Vagina (tissue), 2 donors: ENCODE data around the gene TMEM164.

Experiments
- POLR2A ChIP-seq, 2 donors: fragments of 450-650 bp; IDR thresholded peaks; one replicate each; pipeline ENCODE4 v1.6.1; 2017; ENCODE audit warnings: antibody characterized with exemption in 2 of 2, mild to moderate bottlenecking in 2 of 2, moderate library complexity in 2 of 2
- POLR2AphosphoS5 ChIP-seq, 2 donors: sonication (generic); formaldehyde crosslinking; IDR thresholded peaks; one replicate each; pipeline ENCODE4 v1.9.0; 2017; ENCODE audit warnings: antibody characterized with exemption in 2 of 2, mild to moderate bottlenecking in 2 of 2, low read depth in 1 of 2; ENCODE audit not compliant: insufficient read depth in 1 of 2
- TF ChIP-seq, protein P1 (sequence below), 3 experiments: fragments of 450-650 bp in 2 of 3; fragments of 200-600 bp in 1 of 3; sonication (generic) in 1 of 3; IDR thresholded peaks; one replicate each; pipeline ENCODE4 v1.5.1; 2017 to 2019; ENCODE audit warnings: antibody characterized with exemption in 3 of 3, mild to moderate bottlenecking in 2 of 3, moderate library complexity in 2 of 3

DNA sequence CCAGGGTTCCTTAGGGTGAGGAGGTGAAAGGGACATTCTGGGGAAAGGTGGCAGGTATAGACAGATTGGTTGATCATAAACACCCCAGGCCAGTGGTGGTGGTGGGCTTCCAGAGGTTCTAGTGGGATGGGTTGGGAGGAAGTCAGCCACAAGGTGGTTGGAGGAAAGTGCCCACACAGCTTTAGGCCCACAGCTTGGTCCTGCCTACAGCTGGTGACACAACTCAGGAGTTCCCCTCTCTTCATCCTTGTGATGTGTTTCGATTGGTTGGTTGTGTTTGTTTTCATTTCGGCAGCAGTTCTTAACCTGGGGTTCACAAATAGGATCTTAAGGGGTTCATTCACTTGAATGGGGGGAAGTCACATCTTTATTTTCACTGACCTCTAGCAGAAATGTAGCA, 157.0 kb downstream of the TMEM164 start:
- TF ChIP-seq, protein P1, sequence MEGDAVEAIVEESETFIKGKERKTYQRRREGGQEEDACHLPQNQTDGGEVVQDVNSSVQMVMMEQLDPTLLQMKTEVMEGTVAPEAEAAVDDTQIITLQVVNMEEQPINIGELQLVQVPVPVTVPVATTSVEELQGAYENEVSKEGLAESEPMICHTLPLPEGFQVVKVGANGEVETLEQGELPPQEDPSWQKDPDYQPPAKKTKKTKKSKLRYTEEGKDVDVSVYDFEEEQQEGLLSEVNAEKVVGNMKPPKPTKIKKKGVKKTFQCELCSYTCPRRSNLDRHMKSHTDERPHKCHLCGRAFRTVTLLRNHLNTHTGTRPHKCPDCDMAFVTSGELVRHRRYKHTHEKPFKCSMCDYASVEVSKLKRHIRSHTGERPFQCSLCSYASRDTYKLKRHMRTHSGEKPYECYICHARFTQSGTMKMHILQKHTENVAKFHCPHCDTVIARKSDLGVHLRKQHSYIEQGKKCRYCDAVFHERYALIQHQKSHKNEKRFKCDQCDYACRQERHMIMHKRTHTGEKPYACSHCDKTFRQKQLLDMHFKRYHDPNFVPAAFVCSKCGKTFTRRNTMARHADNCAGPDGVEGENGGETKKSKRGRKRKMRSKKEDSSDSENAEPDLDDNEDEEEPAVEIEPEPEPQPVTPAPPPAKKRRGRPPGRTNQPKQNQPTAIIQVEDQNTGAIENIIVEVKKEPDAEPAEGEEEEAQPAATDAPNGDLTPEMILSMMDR (IDR thresholded peaks at IDR 0.05), result no peak
- TF ChIP-seq POLR2A (IDR thresholded peaks at IDR 0.05), result no peak
- no peak for TF ChIP-seq POLR2AphosphoS5 (IDR thresholded peaks at IDR 0.05; ENCODE audit: insufficient read depth in 1 of 2, low read depth in 1 of 2)
